ENCODE results near the gene RFXAP.

The RFXAP gene

GRCh38 chr13:36866232-36866631 is 47.2 kb downstream of the RFXAP start:
- DNase-seq (ENCODE audit: low read depth, low spot score): no peak

- DNase-seq (ENCODE audit: low read depth, low spot score): no peak
These were observed 51.1 kb downstream of the RFXAP start for GRCh38 chr13:36870050-36870692.

- DNase-seq (ENCODE audit: low read depth, low spot score): no peak
These were observed 53.6 kb downstream of the RFXAP start for GRCh38 chr13:36872621-36873020.

- DNase-seq (ENCODE audit: low read depth, low spot score): no peak
These were observed 56.4 kb downstream of the RFXAP start for GRCh38 chr13:36875431-36875830.

GRCh38 chr13:36875961-36876360 is 56.9 kb downstream of the RFXAP start:
- no peak for DNase-seq (ENCODE audit: low read depth, low spot score)
